H9 (cell line): ENCODE measurements around the gene MARCHF10. TPM values are rescaled to one million over a fixed set of nuclear protein-coding genes. Genes with fewer than 3 reads are reported as not detected.

Source experiments
- DNase-seq: peaks from one replicate; pipeline ENCODE4 v3.0.0-alpha.2; 2017
- H2AFZ ChIP-seq: one replicate; pipeline ENCODE4 v1.6.1; 2013; ENCODE audit warnings: mild to moderate bottlenecking, low read length, control low read depth, moderate library complexity
- H2AK5ac ChIP-seq: 2 replicates; pipeline ENCODE4 v1.6.1; 2013; ENCODE audit warnings: low read length, control low read depth, mixed read lengths; ENCODE audit not compliant: insufficient read length
- H2BK120ac ChIP-seq: one replicate; pipeline ENCODE4 v1.6.1; 2013; ENCODE audit warnings: low read depth, mild to moderate bottlenecking, low read length, control low read depth, inconsistent platforms; ENCODE audit not compliant: poor library complexity, severe bottlenecking
- H2BK12ac ChIP-seq: 2 replicates; pipeline ENCODE4 v1.6.1; 2013; ENCODE audit warnings: low read length, control low read depth, mixed read lengths, low read depth; ENCODE audit not compliant: insufficient read length
- H2BK15ac ChIP-seq: 2 replicates; pipeline ENCODE4 v1.6.1; 2013; ENCODE audit warnings: low read depth, low read length, control low read depth
- H2BK20ac ChIP-seq: one replicate; pipeline ENCODE4 v1.6.1; 2013; ENCODE audit warnings: low read depth, mild to moderate bottlenecking, low read length, control low read depth, inconsistent platforms; ENCODE audit not compliant: poor library complexity, severe bottlenecking
- H2BK5ac ChIP-seq: 2 replicates; pipeline ENCODE4 v1.6.1; 2013; ENCODE audit warnings: low read length, control low read depth, mixed read lengths; ENCODE audit not compliant: insufficient read length
- H3K14ac ChIP-seq: 2 replicates; pipeline ENCODE4 v1.6.1; 2013; ENCODE audit warnings: low read length, control low read depth; ENCODE audit not compliant: insufficient read depth
- H3K18ac ChIP-seq: 2 replicates; pipeline ENCODE4 v1.6.1; 2013; ENCODE audit warnings: low read depth, mild to moderate bottlenecking, mixed read lengths, low read length, control low read depth; ENCODE audit not compliant: insufficient read length
- H3K23ac ChIP-seq: 2 replicates; pipeline ENCODE4 v1.6.1; 2013; ENCODE audit warnings: low read length, control low read depth, mixed read lengths, low read depth; ENCODE audit not compliant: insufficient read length
- H3K23me2 ChIP-seq: 2 replicates; pipeline ENCODE4 v1.6.1; 2013; ENCODE audit warnings: low read depth, mild to moderate bottlenecking, mixed read lengths, low read length, control low read depth; ENCODE audit not compliant: insufficient read length, poor library complexity, severe bottlenecking
- H3K27ac ChIP-seq: 2 replicates; pipeline ENCODE4 v1.5.1; 2013; ENCODE audit warnings: low read length, control low read depth, mixed read lengths, low read depth; ENCODE audit not compliant: insufficient read length
- H3K27me3 ChIP-seq: 2 replicates; pipeline ENCODE4 v1.6.1; 2013; ENCODE audit warnings: low read length, control low read depth, inconsistent platforms; ENCODE audit not compliant: insufficient read depth
- H3K4ac ChIP-seq: 2 replicates; pipeline ENCODE4 v1.6.1; 2013; ENCODE audit warnings: low read depth, mild to moderate bottlenecking, control low read depth, inconsistent platforms, low read length, moderate library complexity
- H3K4me1 ChIP-seq: 2 replicates; pipeline ENCODE4 v1.6.1; 2013; ENCODE audit warnings: low read length, control low read depth, inconsistent platforms; ENCODE audit not compliant: insufficient read depth
- H3K4me2 ChIP-seq: 2 replicates; pipeline ENCODE4 v1.6.1; 2013; ENCODE audit warnings: low read length, control low read depth, mixed read lengths; ENCODE audit not compliant: insufficient read length, insufficient read depth
- H3K56ac ChIP-seq: 2 replicates; pipeline ENCODE4 v1.6.1; 2013; ENCODE audit warnings: low read depth, mild to moderate bottlenecking, mixed read lengths, low read length, control low read depth; ENCODE audit not compliant: insufficient read length
- H3K79me1 ChIP-seq: 2 replicates; pipeline ENCODE4 v1.6.1; 2013; ENCODE audit warnings: low read depth, mild to moderate bottlenecking, moderate library complexity, low read length, control low read depth, inconsistent platforms; ENCODE audit not compliant: insufficient read depth, poor library complexity, severe bottlenecking
- H3K79me2 ChIP-seq: 2 replicates; pipeline ENCODE4 v1.6.1; 2013; ENCODE audit warnings: low read length, control low read depth, inconsistent platforms; ENCODE audit not compliant: insufficient read depth
- H3K9ac ChIP-seq: 2 replicates; pipeline ENCODE4 v1.6.1; 2013; ENCODE audit warnings: low read length, control low read depth, mixed read lengths; ENCODE audit not compliant: insufficient read length; ENCODE audit errors: extremely low read depth
- H3K9me3 ChIP-seq: one replicate; pipeline ENCODE4 v1.6.1; 2013; ENCODE audit warnings: low read depth, low read length, inconsistent platforms; ENCODE audit not compliant: control insufficient read depth
- H3T11ph ChIP-seq: one replicate; pipeline ENCODE4 v1.6.1; 2013; ENCODE audit warnings: mild to moderate bottlenecking, low read length, control low read depth, inconsistent platforms
- H4K20me1 ChIP-seq: one replicate; pipeline ENCODE4 v1.6.1; 2013; ENCODE audit not compliant: control insufficient read depth, insufficient read length, insufficient read depth
- H4K5ac ChIP-seq: 2 replicates; pipeline ENCODE4 v1.6.1; 2013; ENCODE audit warnings: low read depth, mild to moderate bottlenecking, mixed read lengths, low read length, control low read depth; ENCODE audit not compliant: insufficient read length
- H4K8ac ChIP-seq: replicated peaks from 2 replicates; pipeline ENCODE4 v1.6.1; 2013; ENCODE audit warnings: low read length, control low read depth, mixed read lengths, low read depth; ENCODE audit not compliant: insufficient read length
- H4K91ac ChIP-seq: 2 replicates; pipeline ENCODE4 v1.6.1; 2013; ENCODE audit warnings: low read depth, mild to moderate bottlenecking, moderate library complexity, mixed read lengths, low read length, control low read depth; ENCODE audit not compliant: insufficient read length
- H3K27ac Mint-ChIP-seq, 3 experiments: 2 replicates in 2 of 3; 3 replicates in 1 of 3; pipeline ENCODE4 v1.8.0; 2020 to 2021; ENCODE audit warnings: mixed read lengths in 3 of 3, mild to moderate bottlenecking in 1 of 3, moderate library complexity in 1 of 3
- H3K27me3 Mint-ChIP-seq: 2 replicates; pipeline ENCODE4 v1.8.0; 2021; ENCODE audit warnings: low read depth, mild to moderate bottlenecking, moderate library complexity, mixed read lengths
- H3K36me3 Mint-ChIP-seq, 3 experiments: 2 replicates in 2 of 3; 3 replicates in 1 of 3; pipeline ENCODE4 v1.8.0; 2020 to 2021; ENCODE audit warnings: low read depth in 3 of 3, mixed read lengths in 3 of 3; ENCODE audit not compliant: insufficient read depth in 1 of 3
- H3K4me1 Mint-ChIP-seq, 2 experiments: 2 replicates each; pipeline ENCODE4 v1.8.0; 2020; ENCODE audit warnings: mixed read lengths in 2 of 2
- H3K4me3 Mint-ChIP-seq, 2 experiments: 2 replicates in 1 of 2; 3 replicates in 1 of 2; pipeline ENCODE4 v1.8.0; 2020 to 2021; ENCODE audit warnings: mild to moderate bottlenecking in 2 of 2, mixed read lengths in 2 of 2, moderate library complexity in 1 of 2
- H3K9me3 Mint-ChIP-seq, 2 experiments: 2 replicates in 1 of 2; 3 replicates in 1 of 2; pipeline ENCODE4 v1.8.0; 2020; ENCODE audit warnings: mild to moderate bottlenecking in 2 of 2, mixed read lengths in 2 of 2, moderate library complexity in 1 of 2
- WGBS: extraction: QIAGEN DNeasy Blood & Tissue Kit; methylation state at CpG from one replicate; pipeline ENCODE4 v1.1.7; 2013; ENCODE audit warnings: missing lambda C conversion rate, low lambda C conversion rate, mixed read lengths; ENCODE audit not compliant: insufficient read length; ENCODE audit errors: extremely low coverage; 5-methylcytosine and 5-hydroxymethylcytosine counted together
- total RNA-seq: library from RNA; stranded (reverse); gene quantifications from 2 replicates; pipeline ENCODE4 v1.2.1, GENCODE V29; 2021
- TF ChIP-seq, protein P1 (sequence below): fragments of 200-600 bp; sonication (generic); conservative IDR thresholded peaks from 3 replicates; pipeline ENCODE4 v1.8.0; 2021; ENCODE audit warnings: antibody characterized with exemption, mild to moderate bottlenecking

The MARCHF10 gene
- total RNA-seq, 1 experiment from 2014 or later: not detected

DNA sequence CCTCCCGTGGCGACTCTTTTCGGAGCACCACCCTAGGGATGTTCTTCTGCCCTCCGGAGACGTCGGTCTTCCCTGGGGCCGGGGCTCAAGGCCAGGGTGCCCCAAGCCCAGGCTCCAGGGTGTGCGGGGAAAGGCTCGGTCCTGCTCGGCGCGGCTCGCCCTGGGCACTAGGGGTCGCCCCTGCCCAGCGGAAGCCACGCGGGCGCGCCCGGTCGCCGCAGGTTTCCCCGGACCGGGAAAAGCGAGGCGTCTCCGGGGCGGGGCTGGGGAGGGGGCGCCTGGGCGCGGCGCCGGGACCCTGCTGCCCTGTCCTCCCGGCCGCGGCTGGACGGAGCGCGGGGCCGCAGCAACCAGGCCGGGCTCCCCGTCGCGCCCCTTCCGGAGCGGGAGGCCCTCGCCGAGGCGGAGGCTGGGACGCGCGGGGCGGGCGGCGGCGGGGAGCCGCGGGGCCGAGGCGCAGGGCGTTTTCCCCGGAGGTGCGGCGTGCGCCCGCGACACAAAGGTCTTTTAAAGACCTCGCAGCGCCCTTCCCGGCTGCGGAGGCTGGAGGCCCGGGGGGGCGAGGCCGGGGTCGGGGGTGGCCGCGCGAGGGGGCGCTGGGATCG lies 104.2 kb downstream of the MARCHF10 start:
- Mint-ChIP-seq H3K36me3 (peaks cover 5 to 14% (median 12%) of the 10 kb centered on the region in 3 experiments), H3K4me3 (peak overlapping the region; percentile 72 to 83), H3K9me3 (peaks cover 10 to 14% of the 10 kb centered on the region in 2 experiments), H3K4me1 (peaks cover 27 to 32% of the 10 kb centered on the region in 2 experiments), H3K27ac (no peak overlapping the region; a peak in 1 of 7 replicates), H3K27me3 (peaks cover 40% of the 10 kb centered on the region)
- Histone ChIP-seq H3K79me1 (no peaks in the 10 kb centered on the region), H2BK12ac (no peak overlapping the region), H2AFZ (no peak overlapping the region), H3K4ac (no peak overlapping the region), H3K56ac (no peak overlapping the region), H4K5ac (no peak overlapping the region), H2BK5ac (no peak overlapping the region), H3K27ac (no peak overlapping the region), H3K9ac (no peak overlapping the region), H3K18ac (no peak overlapping the region), H3K79me2 (no peaks in the 10 kb centered on the region), H3K4me1 (peaks cover 5% of the 10 kb centered on the region), H4K8ac (no peak overlapping the region), H2BK120ac (no peak overlapping the region), H3K4me2 (peak overlapping the region; percentile 53), H3K23me2 (peaks cover 17% of the 10 kb centered on the region), H3T11ph (no peak overlapping the region), H4K20me1 (no peaks in the 10 kb centered on the region), H4K91ac (no peak overlapping the region), H3K27me3 (no peaks in the 10 kb centered on the region; the same call in 1 of the 2 replicates), H3K9me3 (no peaks in the 10 kb centered on the region), H2BK15ac (no peak overlapping the region), H3K14ac (peak overlapping the region; percentile 71; the same call in 1 of the 2 replicates), H3K23ac (no peak overlapping the region), H2BK20ac (no peak overlapping the region), H2AK5ac (no peak overlapping the region)
- peak; percentile 92 for DNase-seq
- TF ChIP-seq, protein P1, sequence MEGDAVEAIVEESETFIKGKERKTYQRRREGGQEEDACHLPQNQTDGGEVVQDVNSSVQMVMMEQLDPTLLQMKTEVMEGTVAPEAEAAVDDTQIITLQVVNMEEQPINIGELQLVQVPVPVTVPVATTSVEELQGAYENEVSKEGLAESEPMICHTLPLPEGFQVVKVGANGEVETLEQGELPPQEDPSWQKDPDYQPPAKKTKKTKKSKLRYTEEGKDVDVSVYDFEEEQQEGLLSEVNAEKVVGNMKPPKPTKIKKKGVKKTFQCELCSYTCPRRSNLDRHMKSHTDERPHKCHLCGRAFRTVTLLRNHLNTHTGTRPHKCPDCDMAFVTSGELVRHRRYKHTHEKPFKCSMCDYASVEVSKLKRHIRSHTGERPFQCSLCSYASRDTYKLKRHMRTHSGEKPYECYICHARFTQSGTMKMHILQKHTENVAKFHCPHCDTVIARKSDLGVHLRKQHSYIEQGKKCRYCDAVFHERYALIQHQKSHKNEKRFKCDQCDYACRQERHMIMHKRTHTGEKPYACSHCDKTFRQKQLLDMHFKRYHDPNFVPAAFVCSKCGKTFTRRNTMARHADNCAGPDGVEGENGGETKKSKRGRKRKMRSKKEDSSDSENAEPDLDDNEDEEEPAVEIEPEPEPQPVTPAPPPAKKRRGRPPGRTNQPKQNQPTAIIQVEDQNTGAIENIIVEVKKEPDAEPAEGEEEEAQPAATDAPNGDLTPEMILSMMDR: peak; percentile 94
- no CpG with 5 or more reads among the region's 80 CpGs for WGBS
